ENCODE results near the gene SH3BGRL3.

DNA sequence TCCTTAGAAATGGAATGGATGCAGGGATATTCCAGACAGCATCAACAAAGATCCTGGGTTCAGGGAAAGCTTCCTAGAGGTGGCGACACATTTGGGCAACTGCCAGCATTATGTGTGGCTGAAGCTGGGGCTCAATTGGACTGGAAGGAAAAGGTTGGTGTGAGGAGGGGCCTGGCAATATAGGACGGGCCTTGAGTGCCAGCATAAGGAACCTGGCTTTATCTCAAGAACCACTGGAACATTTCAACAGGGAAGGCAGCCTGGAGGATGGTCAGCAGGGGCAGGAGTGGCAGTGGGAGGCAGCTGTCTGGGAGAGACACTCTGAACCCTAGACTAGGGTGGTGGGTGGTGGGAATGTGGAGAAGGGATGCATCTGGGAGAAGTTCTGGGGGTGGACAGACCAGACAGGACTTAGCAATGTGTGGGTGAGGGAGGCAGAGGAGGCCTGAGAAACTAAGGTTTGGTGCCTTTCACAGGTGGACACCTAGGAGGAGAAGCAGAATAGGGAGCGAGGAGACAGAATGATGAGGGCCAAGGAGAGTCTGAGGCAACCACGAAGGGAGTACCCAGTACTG, 3.5 kb downstream of the SH3BGRL3 start:
- TF ChIP-seq ZNF274 (IDR thresholded peaks at IDR 0.05; ENCODE audit: low read depth, low read length) (no peak), SUZ12 (IDR thresholded peaks at IDR 0.05; ENCODE audit: extremely low read depth, insufficient read depth, insufficient read length) (no peak)
